ENCODE measurements around the gene SF3B2.

GRCh38 chr11:66076561-66076960, 24.4 kb downstream of the SF3B2 start:
- TF ChIP-seq CTCF (IDR thresholded peaks at IDR 0.05; ENCODE audit: borderline replicate concordance, extremely low read depth, low read length, poor library complexity, severe bottlenecking), result no peak
- TF ChIP-seq EZH2 (IDR thresholded peaks at IDR 0.05; ENCODE audit: borderline replicate concordance, low read depth, low read length, severe bottlenecking), result no peak

All from DND-41 (cell line).